GM12873 (cell line): ENCODE measurements around the gene MACIR.

Experiments
- TF ChIP-seq, protein P1 (sequence below): IDR thresholded peaks from 2 replicates; pipeline ENCODE4 v1.5.1; 2012; ENCODE audit warnings: low read depth, mild to moderate bottlenecking, moderate library complexity, low read length, control low read depth; ENCODE audit not compliant: insufficient read depth; ENCODE audit errors: missing control alignments

Gene MACIR

GRCh38 chr5:103263054-103263453, 4.5 kb downstream of the MACIR start:
- TF ChIP-seq, protein P1, sequence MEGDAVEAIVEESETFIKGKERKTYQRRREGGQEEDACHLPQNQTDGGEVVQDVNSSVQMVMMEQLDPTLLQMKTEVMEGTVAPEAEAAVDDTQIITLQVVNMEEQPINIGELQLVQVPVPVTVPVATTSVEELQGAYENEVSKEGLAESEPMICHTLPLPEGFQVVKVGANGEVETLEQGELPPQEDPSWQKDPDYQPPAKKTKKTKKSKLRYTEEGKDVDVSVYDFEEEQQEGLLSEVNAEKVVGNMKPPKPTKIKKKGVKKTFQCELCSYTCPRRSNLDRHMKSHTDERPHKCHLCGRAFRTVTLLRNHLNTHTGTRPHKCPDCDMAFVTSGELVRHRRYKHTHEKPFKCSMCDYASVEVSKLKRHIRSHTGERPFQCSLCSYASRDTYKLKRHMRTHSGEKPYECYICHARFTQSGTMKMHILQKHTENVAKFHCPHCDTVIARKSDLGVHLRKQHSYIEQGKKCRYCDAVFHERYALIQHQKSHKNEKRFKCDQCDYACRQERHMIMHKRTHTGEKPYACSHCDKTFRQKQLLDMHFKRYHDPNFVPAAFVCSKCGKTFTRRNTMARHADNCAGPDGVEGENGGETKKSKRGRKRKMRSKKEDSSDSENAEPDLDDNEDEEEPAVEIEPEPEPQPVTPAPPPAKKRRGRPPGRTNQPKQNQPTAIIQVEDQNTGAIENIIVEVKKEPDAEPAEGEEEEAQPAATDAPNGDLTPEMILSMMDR, result no peak

GRCh38 chr5:103264508-103264907, 5.9 kb downstream of the MACIR start:
- TF ChIP-seq, protein P1, result no peak

DNA sequence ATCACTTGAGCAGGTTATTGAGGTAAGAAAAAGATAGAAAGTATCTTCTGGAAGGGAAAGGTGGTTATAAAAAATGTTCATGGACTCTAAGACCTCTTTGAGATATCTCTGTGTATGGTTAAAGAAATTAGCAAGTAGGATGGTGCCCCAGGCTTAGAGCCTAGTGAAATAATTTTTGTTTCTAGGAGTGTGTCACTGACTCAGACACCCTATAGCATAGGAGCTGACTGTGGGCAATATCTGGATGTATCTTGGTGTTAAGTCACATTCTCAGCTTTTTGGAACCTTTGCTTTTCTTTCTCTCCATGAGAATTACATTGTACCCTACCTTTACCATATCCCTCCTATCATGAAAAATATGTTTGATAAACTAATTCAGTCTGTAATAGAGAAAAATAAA, 12.0 kb downstream of the MACIR start:
- TF ChIP-seq, protein P1, result no peak

DNA sequence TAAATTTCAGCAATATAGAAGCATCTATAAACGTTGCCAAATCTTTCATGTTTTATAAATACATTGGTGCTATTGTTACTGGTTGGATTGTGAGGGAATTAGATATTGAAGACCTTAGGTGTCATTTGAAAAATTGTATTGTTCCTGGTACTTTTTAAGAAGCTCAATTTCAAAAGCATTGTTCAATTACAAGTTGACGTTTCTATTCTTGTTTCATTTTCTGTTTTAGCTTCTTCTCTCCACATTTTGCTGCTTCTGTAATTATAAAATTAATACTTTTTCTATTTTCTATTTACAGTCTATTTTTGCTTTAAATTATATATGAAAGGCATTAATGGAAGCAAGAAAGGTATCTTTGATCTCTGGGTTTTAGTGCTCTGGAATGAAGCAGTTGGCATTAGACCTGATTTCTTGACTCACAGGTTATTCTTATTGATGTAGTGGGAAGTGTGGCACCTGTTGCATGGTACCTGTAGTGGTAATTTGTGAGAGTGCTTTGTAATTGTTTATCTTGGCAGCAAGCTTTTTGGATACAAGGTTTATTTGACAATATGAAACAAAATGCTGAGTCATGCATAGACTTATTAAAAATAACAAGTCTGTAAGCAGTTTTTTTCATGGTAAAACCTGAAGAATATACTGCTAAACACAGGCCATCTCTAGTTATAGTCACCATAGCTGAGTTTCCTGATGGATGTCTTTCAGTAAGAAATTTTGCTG, 13.2 kb downstream of the MACIR start:
- TF ChIP-seq, protein P1, result no peak

- TF ChIP-seq, protein P1, result no peak
These were observed 13.8 kb downstream of the MACIR start for GRCh38 chr5:103272377-103272776.

DNA sequence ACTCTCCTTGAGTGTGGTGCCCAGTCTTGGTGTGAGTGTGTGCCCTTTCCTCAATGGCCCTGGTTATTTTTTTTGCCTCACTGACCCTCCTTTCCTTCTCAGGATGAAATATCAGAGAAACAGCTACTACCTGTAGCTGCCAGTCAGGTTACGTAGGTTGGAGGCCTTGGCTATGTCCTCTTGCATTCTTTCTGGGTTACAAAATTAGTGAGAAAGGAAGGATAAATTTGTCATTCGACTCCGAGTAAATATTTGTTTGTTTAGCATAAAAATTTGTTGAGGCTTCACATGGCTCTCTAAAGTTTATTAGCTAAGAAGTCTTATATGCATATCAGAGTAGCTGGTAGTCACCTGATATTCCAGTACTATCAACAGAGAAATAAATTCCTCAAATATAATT, 15.4 kb downstream of the MACIR start:
- TF ChIP-seq, protein P1, result no peak

DNA sequence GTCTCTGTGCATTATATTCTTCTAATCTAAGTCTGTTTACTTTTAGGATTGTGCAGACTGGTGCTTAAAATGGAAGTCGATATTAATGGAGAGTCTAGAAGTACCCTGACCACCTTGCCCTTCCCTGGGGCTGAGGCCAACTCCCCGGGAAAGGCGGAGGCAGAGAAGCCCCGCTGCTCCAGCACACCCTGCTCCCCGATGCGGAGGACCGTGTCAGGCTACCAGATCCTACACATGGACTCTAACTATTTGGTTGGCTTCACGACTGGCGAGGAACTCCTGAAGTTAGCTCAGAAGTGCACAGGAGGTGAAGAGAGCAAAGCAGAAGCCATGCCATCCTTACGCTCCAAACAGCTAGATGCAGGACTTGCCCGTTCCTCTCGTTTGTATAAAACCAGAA, 17.3 kb downstream of the MACIR start:
- TF ChIP-seq, protein P1, result no peak
